ENCODE measurements around the gene ANKRD37. TPM values are rescaled to one million over a fixed set of nuclear protein-coding genes. Genes with fewer than 3 reads are reported as not detected.

ANKRD37 gene
- total RNA-seq, 1 donor from 2014 or later: 15.1 TPM

DNA sequence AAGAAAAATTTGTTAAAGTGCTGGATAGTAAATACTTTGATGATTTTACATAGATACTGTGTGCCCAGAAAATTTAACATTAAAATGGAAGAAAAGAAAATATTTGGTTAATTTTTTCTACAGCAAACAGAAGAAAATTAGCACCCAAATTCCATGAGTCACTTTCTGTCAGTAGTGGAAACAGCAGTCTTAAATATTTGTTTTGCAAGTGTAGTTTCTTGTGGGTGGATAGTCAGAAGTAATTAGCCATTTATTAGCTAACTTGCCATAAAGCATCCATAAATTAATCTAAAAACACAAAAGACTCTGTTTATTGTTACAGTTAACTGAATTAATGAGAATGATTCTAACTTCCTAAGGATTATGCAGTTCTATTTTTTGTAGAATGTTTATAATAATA lies 38.8 kb downstream of the ANKRD37 start:
- Histone ChIP-seq H3K9me3 (ENCODE audit: control insufficient read depth in 3 of 3, low read length in 3 of 3) (no peaks in the 10 kb centered on the region), H3K36me3 (ENCODE audit: control insufficient read depth in 3 of 3, insufficient read depth in 3 of 3, low read length in 3 of 3) (no peaks in the 10 kb centered on the region), H3K27me3 (ENCODE audit: control insufficient read depth in 3 of 3, insufficient read depth in 3 of 3, low read length in 3 of 3) (no peaks in the 10 kb centered on the region), H3K4me3 (ENCODE audit: low read length in 3 of 3) (no peak overlapping the region), H3K27ac (ENCODE audit: low read depth, low read length) (no peak overlapping the region), H3K9ac (ENCODE audit: low read depth in 1 of 3, low read length in 3 of 3) (no peak overlapping the region), H3K4me1 (ENCODE audit: control insufficient read depth in 3 of 3, insufficient read depth in 3 of 3, low read length in 3 of 3) (no peaks in the 10 kb centered on the region)

DNA sequence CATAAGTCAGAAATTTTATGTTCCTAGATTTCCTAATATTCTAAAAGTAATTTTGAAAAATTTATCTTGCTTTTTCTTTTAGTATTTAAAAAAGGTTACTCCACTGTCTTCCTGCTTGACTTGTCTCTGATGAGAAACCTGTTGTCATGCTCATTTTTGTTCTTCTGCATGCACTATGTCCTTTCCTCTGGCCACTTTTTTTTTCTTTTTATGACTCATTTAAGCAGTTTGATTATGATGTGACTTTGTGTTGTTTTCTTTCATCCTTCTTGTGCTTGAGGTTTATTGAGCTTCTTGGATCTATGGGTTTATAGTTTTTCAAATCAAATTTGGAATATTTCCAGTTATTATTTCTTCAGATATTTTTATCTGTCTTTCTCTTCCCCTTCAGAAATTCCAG lies 41.2 kb downstream of the ANKRD37 start:
- H3K27ac ChIP-seq (ENCODE audit: low read depth, low read length): no peak overlapping the region
- H3K36me3 ChIP-seq (ENCODE audit: control insufficient read depth in 3 of 3, insufficient read depth in 3 of 3, low read length in 3 of 3): no peaks in the 10 kb centered on the region
- H3K4me1 ChIP-seq (ENCODE audit: control insufficient read depth in 3 of 3, insufficient read depth in 3 of 3, low read length in 3 of 3): no peaks in the 10 kb centered on the region
- no peaks in the 10 kb centered on the region for H3K9me3 ChIP-seq (ENCODE audit: control insufficient read depth in 3 of 3, low read length in 3 of 3)
- H3K4me3 ChIP-seq (ENCODE audit: low read length in 3 of 3): no peak overlapping the region
- no peak overlapping the region for H3K9ac ChIP-seq (ENCODE audit: low read depth in 1 of 3, low read length in 3 of 3)
- no peaks in the 10 kb centered on the region for H3K27me3 ChIP-seq (ENCODE audit: control insufficient read depth in 3 of 3, insufficient read depth in 3 of 3, low read length in 3 of 3)

DNA sequence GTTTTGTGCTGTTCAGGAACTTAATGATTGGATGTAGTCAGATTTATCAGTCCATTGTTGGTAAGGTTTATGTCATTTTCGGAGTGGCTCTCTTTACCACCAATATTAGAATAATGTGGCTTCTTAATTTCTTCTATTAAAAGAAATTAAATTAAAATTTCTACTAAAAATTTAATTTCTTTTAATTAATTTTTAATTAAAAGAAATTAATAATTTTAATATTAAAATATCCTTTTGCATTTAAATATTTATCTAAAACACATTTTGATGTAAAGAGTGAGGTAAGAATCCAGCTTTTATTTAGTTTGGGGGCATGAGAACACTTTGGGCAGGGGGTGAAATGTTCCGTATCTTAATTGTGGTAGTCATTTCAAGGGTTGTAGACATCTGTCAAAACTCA lies 44.8 kb downstream of the ANKRD37 start:
- H3K27ac ChIP-seq (ENCODE audit: low read depth, low read length): no peak overlapping the region
- H3K4me3 ChIP-seq (ENCODE audit: low read length in 3 of 3): no peak overlapping the region
- H3K9me3 ChIP-seq (ENCODE audit: control insufficient read depth in 3 of 3, low read length in 3 of 3): no peaks in the 10 kb centered on the region
- H3K9ac ChIP-seq (ENCODE audit: low read depth in 1 of 3, low read length in 3 of 3): no peak overlapping the region
- H3K27me3 ChIP-seq (ENCODE audit: control insufficient read depth in 3 of 3, insufficient read depth in 3 of 3, low read length in 3 of 3): no peaks in the 10 kb centered on the region
- no peaks in the 10 kb centered on the region for H3K36me3 ChIP-seq (ENCODE audit: control insufficient read depth in 3 of 3, insufficient read depth in 3 of 3, low read length in 3 of 3)
- H3K4me1 ChIP-seq (ENCODE audit: control insufficient read depth in 3 of 3, insufficient read depth in 3 of 3, low read length in 3 of 3): no peaks in the 10 kb centered on the region

DNA sequence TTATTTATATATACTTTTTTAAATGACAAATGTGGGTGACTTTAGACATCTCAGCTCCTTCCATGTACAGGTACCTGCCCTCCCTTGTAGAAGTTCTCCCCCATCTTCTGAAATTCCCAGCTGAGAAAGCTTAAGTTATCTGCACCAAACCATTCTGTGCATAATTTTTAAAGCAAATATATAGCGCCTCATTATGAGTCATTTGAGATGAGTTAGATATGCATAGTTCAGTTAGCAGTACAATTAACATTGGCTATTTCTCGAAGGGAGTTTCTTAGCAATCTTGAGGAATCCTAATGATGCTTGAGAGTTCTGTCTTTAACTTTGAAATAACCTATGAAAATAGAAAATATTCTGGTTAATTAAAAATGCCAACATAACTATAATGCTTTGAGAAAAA lies 48.6 kb downstream of the ANKRD37 start:
- H3K4me1 ChIP-seq (ENCODE audit: control insufficient read depth in 3 of 3, insufficient read depth in 3 of 3, low read length in 3 of 3): no peaks in the 10 kb centered on the region
- no peak overlapping the region for H3K9ac ChIP-seq (ENCODE audit: low read depth in 1 of 3, low read length in 3 of 3)
- no peaks in the 10 kb centered on the region for H3K36me3 ChIP-seq (ENCODE audit: control insufficient read depth in 3 of 3, insufficient read depth in 3 of 3, low read length in 3 of 3)
- H3K27me3 ChIP-seq (ENCODE audit: control insufficient read depth in 3 of 3, insufficient read depth in 3 of 3, low read length in 3 of 3): no peaks in the 10 kb centered on the region
- H3K9me3 ChIP-seq (ENCODE audit: control insufficient read depth in 3 of 3, low read length in 3 of 3): no peaks in the 10 kb centered on the region
- no peak overlapping the region for H3K27ac ChIP-seq (ENCODE audit: low read depth, low read length)
- H3K4me3 ChIP-seq (ENCODE audit: low read length in 3 of 3): no peak overlapping the region

Small RNA genes within 50 kb of the gene (small RNA-seq; reads per million reads assigned to genes)
- gene RF00019: not detected

Other genes with a start within 250 kb of the ANKRD37 start
- gene CFAP97, start 192.8 kb upstream of the ANKRD37 start, total RNA-seq: 15.1 TPM
- 12.5 TPM for gene SNX25, start 187.2 kb upstream of the ANKRD37 start, total RNA-seq
- 4.7 TPM for gene LRP2BP, start 917 bp upstream of the ANKRD37 start, total RNA-seq
- gene UFSP2, start 29.1 kb downstream of the ANKRD37 start, total RNA-seq: 62.6 TPM
- gene CCDC110, start 74.9 kb downstream of the ANKRD37 start, total RNA-seq: 0.52 TPM
- gene PDLIM3, start 138.7 kb downstream of the ANKRD37 start, total RNA-seq: 415 TPM